Measurements from ENCODE around the gene CLP1. TPM values are rescaled to one million over a fixed set of nuclear protein-coding genes. Genes with fewer than 3 reads are reported as not detected.
A peak's percentile ranks its signal among the peaks of the same experiment; 100 is the strongest.
"Not testable (repeated sequence)": the region's sequence is repeated elsewhere in the genome, so short reads cannot be mapped to it uniquely, and the experiment has no call there.

The CLP1 gene
- polyA plus RNA-seq, 6 donors from 2014 or later: 15.1 to 62.2 (median 19.0) TPM

DNA sequence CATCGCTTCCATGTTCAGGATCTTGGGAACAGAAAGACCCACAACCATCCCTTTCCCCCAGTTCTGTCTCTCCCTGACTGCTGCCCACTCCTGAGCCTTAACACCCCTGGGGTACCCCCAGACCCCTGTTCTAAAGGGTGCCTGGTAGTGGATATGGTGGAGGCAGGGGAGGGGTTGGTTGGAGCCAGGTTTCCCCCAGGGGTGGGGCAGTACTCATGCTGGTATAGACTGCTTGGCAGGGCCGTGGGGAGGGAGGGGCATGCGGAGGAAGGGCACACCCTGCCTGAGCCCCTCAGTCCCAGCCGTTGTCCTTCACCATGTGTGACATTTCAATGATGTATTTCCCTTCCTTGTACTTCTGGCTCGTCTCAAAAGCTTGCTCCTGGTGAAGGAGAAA lies 11.9 kb upstream of the CLP1 start:
- peaks cover 60 to 74% (median 62%) of the 10 kb centered on the region in 3 donors for H3K27me3 Mint-ChIP-seq
- H3K9me3 Mint-ChIP-seq: peaks cover 0 to 4% (median 0%) of the 10 kb centered on the region in 7 donors
- ATAC-seq (ENCODE audit: low read depth in 2 of 2) (no peak), DNase-seq (no peak)
- peaks cover 0 to 9% of the 10 kb centered on the region in 2 donors for H3K36me3 Mint-ChIP-seq
- H3K27ac Mint-ChIP-seq: no peak overlapping the region
- H3K4me1 Mint-ChIP-seq: peaks cover 35 to 54% (median 49%) of the 10 kb centered on the region in 3 donors
- peak overlapping the region in 1 of 8 donors; percentile 47 for H3K4me3 Mint-ChIP-seq

DNA sequence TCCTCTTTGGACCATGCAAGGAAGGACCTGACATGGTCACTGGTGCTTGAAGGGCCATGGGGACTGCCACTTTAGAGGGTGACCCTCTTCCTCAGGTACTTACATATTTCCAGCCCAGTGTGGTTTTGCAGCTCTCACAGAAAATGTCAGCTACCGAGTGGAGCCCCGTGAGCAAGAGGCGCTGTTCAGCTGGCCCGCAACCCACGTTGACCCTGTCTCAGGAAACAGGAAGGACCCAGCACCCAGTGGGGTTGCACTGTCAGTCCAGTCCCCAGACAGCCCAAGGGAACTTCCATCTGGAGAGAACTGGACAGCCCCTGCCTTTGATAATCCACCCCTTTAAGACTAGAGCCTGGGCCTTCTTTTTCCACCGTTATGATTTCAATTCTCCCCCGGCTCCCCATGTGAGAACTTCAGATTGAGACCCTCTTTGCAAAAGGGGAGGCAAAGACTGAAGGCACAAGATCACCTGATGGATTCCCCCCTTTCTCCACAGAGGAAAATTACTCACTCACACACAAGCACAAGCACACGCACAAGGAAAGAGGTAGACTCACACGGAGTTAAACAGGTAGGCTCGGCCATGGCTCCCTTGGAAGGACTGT lies 11.3 kb upstream of the CLP1 start:
- H3K36me3 Mint-ChIP-seq: peaks cover 0 to 9% of the 10 kb centered on the region in 2 donors
- DNase-seq: no peak
- peak overlapping the region in 6 of 8 donors; percentile 13 to 84 (median 49) for H3K4me3 Mint-ChIP-seq
- H3K27ac Mint-ChIP-seq: peak overlapping the region in 2 of 6 donors; percentile 34 to 54
- H3K9me3 Mint-ChIP-seq: peaks cover 0 to 4% (median 0%) of the 10 kb centered on the region in 7 donors
- ATAC-seq (ENCODE audit: low read depth in 2 of 2): no peak
- H3K4me1 Mint-ChIP-seq: peaks cover 35 to 54% (median 49%) of the 10 kb centered on the region in 3 donors
- peaks cover 64 to 80% (median 69%) of the 10 kb centered on the region in 3 donors for H3K27me3 Mint-ChIP-seq

DNA sequence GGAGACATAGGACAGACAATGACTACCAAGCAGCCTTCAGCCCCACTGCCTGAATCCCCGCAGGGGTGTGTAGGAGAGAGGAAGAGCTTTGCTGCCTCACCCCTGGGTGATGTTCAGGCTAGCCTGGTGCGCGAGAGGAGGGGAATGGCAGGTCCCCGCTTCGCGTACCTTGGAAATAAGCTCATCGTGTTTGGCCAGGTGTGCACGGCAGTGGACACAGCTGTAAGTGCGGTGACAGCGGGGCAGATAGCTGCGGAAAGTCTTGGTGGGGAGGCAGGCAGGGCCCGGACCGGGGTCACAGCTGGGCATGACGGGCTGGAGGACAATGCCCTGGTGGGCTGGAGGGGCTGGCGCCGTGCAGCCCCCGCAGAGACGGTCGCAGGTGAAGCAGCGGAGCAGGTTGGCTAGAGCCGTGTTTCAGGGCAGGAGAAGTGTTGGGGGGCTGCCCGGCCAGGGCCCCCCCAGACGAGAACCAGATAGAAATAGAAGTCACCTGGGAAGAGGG lies 10.7 kb upstream of the CLP1 start:
- Mint-ChIP-seq H3K27ac (peak overlapping the region in 3 of 6 donors; percentile 34 to 77 (median 54)), H3K27me3 (peaks cover 67 to 84% (median 71%) of the 10 kb centered on the region in 3 donors), H3K9me3 (peaks cover 0 to 4% (median 0%) of the 10 kb centered on the region in 7 donors), H3K36me3 (peaks cover 0 to 9% of the 10 kb centered on the region in 2 donors), H3K4me1 (peaks cover 35 to 54% (median 49%) of the 10 kb centered on the region in 3 donors), H3K4me3 (peak overlapping the region in 6 of 8 donors; percentile 13 to 84 (median 52))
- DNase-seq: no peak
- no peak for ATAC-seq (ENCODE audit: low read depth in 2 of 2)

GRCh38 chr11:57647372-57647771 lies 10.2 kb upstream of the CLP1 start:
- H3K27ac Mint-ChIP-seq: no peak overlapping the region
- H3K4me3 Mint-ChIP-seq: peak overlapping the region in 3 of 8 donors; percentile 4 to 54 (median 51)
- ATAC-seq (ENCODE audit: low read depth in 2 of 2) (no peak), DNase-seq (no peak)
- peaks cover 67 to 84% (median 71%) of the 10 kb centered on the region in 3 donors for H3K27me3 Mint-ChIP-seq
- peaks cover 35 to 59% (median 49%) of the 10 kb centered on the region in 3 donors for H3K4me1 Mint-ChIP-seq
- peaks cover 0 to 9% of the 10 kb centered on the region in 2 donors for H3K36me3 Mint-ChIP-seq
- H3K9me3 Mint-ChIP-seq: peaks cover 0 to 4% (median 0%) of the 10 kb centered on the region in 7 donors

DNA sequence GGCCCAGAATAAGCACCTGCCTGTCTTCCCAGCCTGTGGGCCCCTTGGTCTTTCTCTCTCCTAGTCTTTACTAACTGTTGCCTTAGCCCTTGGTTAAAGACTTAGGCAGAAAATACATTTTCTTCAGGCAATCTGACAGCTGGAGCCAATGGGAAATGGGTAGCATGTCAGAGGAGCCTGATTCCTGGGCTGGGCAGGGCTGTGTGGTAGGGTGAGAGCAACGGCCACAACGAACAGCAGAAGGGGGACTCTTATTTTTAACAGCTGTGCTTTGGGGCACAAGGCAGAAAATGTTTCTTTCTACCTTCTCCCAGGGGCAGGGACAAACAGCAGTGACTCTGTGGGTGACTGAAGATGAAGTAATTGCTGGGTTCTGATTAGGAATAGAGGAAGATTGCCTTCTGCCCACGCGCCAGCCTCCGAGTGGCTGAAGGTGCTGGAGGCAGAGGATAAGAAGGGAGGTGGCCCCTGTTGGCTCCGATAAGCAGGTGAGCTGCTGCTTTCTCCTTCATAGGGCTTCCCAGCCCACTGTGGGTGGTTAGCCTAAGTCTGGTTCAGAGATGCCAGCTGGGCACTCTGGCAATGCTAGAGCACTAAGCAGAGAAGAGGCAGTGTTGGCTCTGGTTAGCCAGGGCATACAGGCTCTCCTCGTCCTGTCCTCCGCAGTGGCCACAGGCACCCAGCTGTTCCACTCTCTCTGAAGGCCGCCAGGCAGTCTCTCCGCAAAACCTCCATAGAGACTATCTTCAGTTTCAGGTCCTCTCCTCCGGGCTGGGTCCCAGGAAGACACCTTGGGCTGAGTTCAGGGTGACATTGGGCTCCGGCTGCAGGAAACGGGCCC lies 9.4 kb upstream of the CLP1 start:
- H3K27me3 Mint-ChIP-seq: peaks cover 67 to 81% (median 71%) of the 10 kb centered on the region in 3 donors
- peak overlapping the region in 6 of 8 donors; percentile 22 to 77 (median 64) for H3K4me3 Mint-ChIP-seq
- ATAC-seq (ENCODE audit: low read depth in 2 of 2) (peak; percentile 9 to 10), DNase-seq (no peak)
- peaks cover 0 to 9% of the 10 kb centered on the region in 2 donors for H3K36me3 Mint-ChIP-seq
- H3K4me1 Mint-ChIP-seq: peaks cover 35 to 67% (median 54%) of the 10 kb centered on the region in 3 donors
- peak overlapping the region in 3 of 6 donors; percentile 20 to 66 (median 24) for H3K27ac Mint-ChIP-seq
- H3K9me3 Mint-ChIP-seq: peaks cover 0 to 4% (median 0%) of the 10 kb centered on the region in 7 donors

DNA sequence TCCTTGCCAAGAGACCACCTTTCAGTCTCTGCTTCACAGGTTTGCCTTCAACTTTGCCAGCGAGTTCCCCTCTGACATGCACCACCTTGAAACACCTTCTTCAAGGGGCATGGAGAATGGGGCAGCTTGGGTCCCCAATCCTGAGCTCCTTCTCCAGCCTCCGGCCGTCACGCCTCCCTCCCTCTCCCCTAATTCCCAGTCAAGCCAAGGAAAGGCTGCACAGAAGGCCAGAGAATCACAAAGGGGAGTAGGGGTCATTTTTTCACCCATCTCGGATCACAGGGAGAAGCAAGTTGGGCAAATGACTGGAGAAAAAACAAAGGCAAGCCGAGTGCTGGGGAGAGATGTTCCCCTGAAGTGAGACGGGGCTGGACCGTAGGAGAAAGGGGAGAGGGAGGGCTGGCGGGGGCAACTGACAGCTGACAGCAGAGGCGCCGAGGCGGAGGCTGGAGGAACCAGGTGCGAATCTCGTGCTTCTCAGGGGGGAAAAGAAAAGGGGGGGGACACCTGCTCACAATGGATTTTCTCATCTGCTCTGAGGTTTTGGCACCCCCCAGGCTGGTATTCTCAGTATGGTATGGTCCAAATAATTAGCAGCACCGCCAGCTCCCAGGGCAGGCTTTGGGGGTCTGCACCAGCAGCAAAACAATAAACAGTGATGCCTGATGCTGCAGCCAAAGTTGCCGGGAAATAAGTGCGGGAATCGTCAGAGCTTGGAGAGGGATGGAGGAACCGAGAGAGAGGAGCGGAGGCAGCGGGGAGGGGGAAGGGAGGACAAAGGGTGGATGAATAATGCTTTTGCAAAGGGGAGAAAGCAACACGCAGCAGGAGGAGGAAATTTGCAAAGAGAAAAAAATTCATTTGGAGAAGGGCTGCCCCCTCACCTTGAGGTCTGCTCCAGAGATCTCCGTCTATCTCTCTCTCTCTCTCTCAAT lies 8.5 kb upstream of the CLP1 start:
- peak overlapping the region in 5 of 6 donors; percentile 16 to 91 (median 66) for H3K27ac Mint-ChIP-seq
- no peak for DNase-seq
- H3K4me3 Mint-ChIP-seq: peak overlapping the region in 6 of 8 donors; percentile 50 to 77 (median 71)
- peak in 1 of 2 donors; percentile 19 for ATAC-seq (ENCODE audit: low read depth in 2 of 2)
- peaks cover 0 to 9% of the 10 kb centered on the region in 2 donors for H3K36me3 Mint-ChIP-seq
- H3K27me3 Mint-ChIP-seq: peaks cover 59 to 72% (median 71%) of the 10 kb centered on the region in 3 donors
- peaks cover 35 to 69% (median 55%) of the 10 kb centered on the region in 3 donors for H3K4me1 Mint-ChIP-seq
- H3K9me3 Mint-ChIP-seq: peaks cover 0 to 4% (median 0%) of the 10 kb centered on the region in 7 donors

DNA sequence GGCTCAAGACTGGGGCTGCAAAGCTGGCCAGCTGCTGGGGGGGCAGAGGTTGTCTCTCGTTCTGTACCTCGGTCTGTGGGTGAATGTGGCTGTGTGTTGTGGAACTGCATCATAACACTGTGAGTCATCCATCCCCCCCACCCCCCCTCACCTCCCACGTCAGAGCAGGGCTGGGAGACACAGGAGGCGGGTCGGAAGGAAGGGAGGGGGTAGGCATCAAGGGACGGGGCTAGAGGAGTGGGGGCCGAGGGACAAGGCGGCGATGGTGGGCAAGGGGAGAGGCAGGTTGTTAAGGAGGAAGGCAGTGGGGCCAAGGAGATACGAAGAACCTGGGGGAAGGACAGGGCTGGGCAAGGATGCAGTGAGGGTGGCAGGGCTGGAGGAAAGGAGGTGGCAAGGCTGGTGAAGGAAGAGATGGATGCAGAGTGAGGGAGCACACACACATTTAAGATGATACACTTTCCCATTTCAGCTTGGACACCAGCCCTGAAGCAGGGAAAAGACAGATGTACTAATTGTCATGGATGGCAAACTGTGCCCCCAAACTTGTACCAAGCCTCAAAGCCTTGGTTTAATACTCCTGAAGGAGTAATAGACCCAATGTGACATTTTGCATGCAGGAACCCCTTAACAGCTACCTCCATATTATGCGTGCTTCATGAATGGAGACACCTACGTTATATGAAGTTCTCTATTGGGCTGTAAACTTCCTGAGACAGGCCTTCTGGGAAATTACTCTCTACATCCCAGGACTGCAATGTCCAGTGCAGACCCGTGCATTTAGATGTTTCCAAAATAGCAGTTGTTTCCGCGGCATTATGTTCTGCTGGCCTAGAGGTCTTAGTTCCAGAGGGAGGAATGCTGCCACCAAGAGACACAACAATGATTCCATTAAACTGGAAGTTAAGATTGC lies 7.5 kb upstream of the CLP1 start, which contains the start of gene YPEL4:
TSS of gene YPEL4 (minus strand) at position 87 of the 913 bp plus-strand sequence. CDS start 2,805 bp downstream, outside the sequence.
- peak; percentile 44 to 45 for ATAC-seq (ENCODE audit: low read depth in 2 of 2)

GRCh38 chr11:57650739-57651090 lies 6.8 kb upstream of the CLP1 start:
- Mint-ChIP-seq H3K4me1 (peaks cover 35 to 59% (median 55%) of the 10 kb centered on the region in 3 donors), H3K9me3 (peaks cover 0 to 4% (median 0%) of the 10 kb centered on the region in 7 donors), H3K27ac (no peak overlapping the region), H3K36me3 (peaks cover 0 to 9% of the 10 kb centered on the region in 2 donors), H3K4me3 (no peak overlapping the region), H3K27me3 (peaks cover 48 to 59% (median 58%) of the 10 kb centered on the region in 3 donors)
- ATAC-seq (ENCODE audit: low read depth in 2 of 2) (no peak), DNase-seq (no peak)

More for the DNA sequence above, 7.5 kb upstream of the CLP1 start, which contains the start of gene YPEL4:
- Mint-ChIP-seq H3K36me3 (peaks cover 0 to 9% of the 10 kb centered on the region in 2 donors), H3K27ac (peak within 1 kb of the TSS; percentile 24 to 91 (median 53)), H3K4me1 (peaks cover 35 to 62% (median 55%) of the 10 kb centered on the region in 3 donors), H3K4me3 (peak within 1 kb of the TSS in 7 of 8 donors; percentile 25 to 77 (median 68)), H3K9me3 (peaks cover 0 to 4% (median 0%) of the 10 kb centered on the region in 7 donors), H3K27me3 (peaks cover 51 to 65% (median 65%) of the 10 kb centered on the region in 3 donors)
- no peak for DNase-seq

- peaks cover 32 to 53% (median 50%) of the 10 kb centered on the region in 3 donors for H3K4me1 Mint-ChIP-seq
- ATAC-seq (ENCODE audit: low read depth in 2 of 2) (no peak), DNase-seq (no peak)
- peaks cover 41 to 52% (median 52%) of the 10 kb centered on the region in 3 donors for H3K27me3 Mint-ChIP-seq
- H3K9me3 Mint-ChIP-seq: peaks cover 0 to 4% (median 0%) of the 10 kb centered on the region in 7 donors
- H3K27ac Mint-ChIP-seq: no peak overlapping the region
- peaks cover 0 to 6% of the 10 kb centered on the region in 2 donors for H3K36me3 Mint-ChIP-seq
- no peak overlapping the region for H3K4me3 Mint-ChIP-seq
These were observed 6.2 kb upstream of the CLP1 start for GRCh38 chr11:57651408-57651807.

DNA sequence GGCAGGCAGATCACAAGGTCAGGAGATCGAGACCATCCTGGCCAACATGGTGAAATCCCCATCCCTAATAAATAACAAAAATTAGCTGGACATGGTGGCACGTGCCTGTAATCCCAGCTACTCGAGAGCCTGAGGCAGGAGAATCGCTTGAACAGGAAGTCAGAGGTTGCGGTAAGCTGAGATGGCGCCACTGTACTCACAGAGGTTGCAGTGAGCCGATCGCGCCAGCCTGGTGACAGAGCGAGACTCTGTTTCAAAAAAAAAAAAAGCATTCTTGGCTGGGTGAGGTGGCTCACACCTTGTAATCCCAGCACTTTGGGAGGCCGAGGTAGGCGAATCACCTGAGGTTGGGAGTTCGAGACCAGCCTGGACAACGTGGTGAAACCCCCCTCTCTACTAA lies 5.3 kb upstream of the CLP1 start:
- H3K4me3 Mint-ChIP-seq: peak overlapping the region in 6 of 8 donors; percentile 15 to 79 (median 62)
- H3K9me3 Mint-ChIP-seq; DNase-seq; ATAC-seq (ENCODE audit: low read depth in 2 of 2); H3K36me3 Mint-ChIP-seq: not testable (repeated sequence)
- H3K4me1 Mint-ChIP-seq: peaks cover 28 to 52% (median 46%) of the 10 kb centered on the region in 3 donors
- H3K27me3 Mint-ChIP-seq: peaks cover 33 to 44% (median 43%) of the 10 kb centered on the region in 3 donors
- peak overlapping the region in 3 of 6 donors; percentile 20 to 49 (median 24) for H3K27ac Mint-ChIP-seq

DNA sequence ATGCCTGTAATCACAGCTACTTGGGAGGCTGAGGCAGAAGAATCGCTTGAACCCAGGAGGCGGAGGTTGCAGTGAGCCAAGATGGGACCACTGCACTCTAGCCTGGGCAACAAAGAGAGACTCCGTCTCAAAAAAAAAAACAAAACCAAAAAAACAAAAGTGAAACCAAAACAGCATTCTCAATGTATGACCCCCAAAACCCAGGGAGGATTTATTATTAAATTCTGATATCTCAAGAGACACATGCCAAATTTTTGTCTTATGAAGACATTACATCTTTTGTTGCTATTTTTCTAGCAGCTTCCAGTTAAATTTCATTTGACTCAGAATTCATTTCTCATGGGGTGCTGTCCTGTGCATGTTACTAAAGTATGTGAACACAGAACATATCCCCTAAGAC lies 4.9 kb upstream of the CLP1 start:
- ATAC-seq (ENCODE audit: low read depth in 2 of 2) (no peak), DNase-seq (no peak)
- no peaks in the 10 kb centered on the region for H3K9me3 Mint-ChIP-seq
- H3K27me3 Mint-ChIP-seq: peaks cover 29 to 39% (median 39%) of the 10 kb centered on the region in 3 donors
- H3K4me1 Mint-ChIP-seq: peaks cover 28 to 50% (median 45%) of the 10 kb centered on the region in 3 donors
- H3K4me3 Mint-ChIP-seq: peak overlapping the region in 6 of 8 donors; percentile 15 to 79 (median 46)
- no peaks in the 10 kb centered on the region for H3K36me3 Mint-ChIP-seq
- H3K27ac Mint-ChIP-seq: peak overlapping the region in 3 of 6 donors; percentile 24 to 49 (median 32)
